ENCODE results near the gene MRTFB.

GRCh38 chr16:14100825-14101224 is 29.7 kb downstream of the MRTFB start:
- TF ChIP-seq CTCF (IDR thresholded peaks at IDR 0.05) = no peak
- TF ChIP-seq POLR2A (IDR thresholded peaks at IDR 0.05) = no peak

Measured in lower leg skin (tissue), 3 donors.